Right atrium auricular region (tissue), 2 donors: ENCODE results near the gene GFOD2. TPM values are rescaled to one million over a fixed set of nuclear protein-coding genes. Genes with fewer than 3 reads are reported as not detected.

Experiments
- DNase-seq: peaks from one replicate; pipeline ENCODE4 v3.0.0-alpha.2; 2019; ENCODE audit warnings: low spot score
- H3K27ac ChIP-seq, 2 donors: fragments of 200-600 bp; sonication (generic); 1 replicate in 1 of 2; 2 replicates in 1 of 2; pipeline ENCODE4 v1.5.1; 2016 to 2019
- H3K27me3 ChIP-seq, 2 donors: fragments of 200-600 bp; sonication (generic); one replicate each; pipeline versions ENCODE4 v1.5.1 to v1.6.0; 2017 to 2019
- H3K36me3 ChIP-seq: fragments of 200-600 bp; sonication (generic); one replicate; pipeline ENCODE4 v1.5.1; 2016
- H3K4me1 ChIP-seq, 2 donors: fragments of 200-600 bp; sonication (generic); one replicate each; pipeline versions ENCODE4 v1.5.1 to v1.6.0; 2017 to 2019
- H3K4me3 ChIP-seq, 2 donors: fragments of 200-600 bp; sonication (generic); 1 replicate in 1 of 2; 2 replicates in 1 of 2; pipeline ENCODE4 v1.5.1; 2017 to 2019; ENCODE audit warnings: mild to moderate bottlenecking in 1 of 2, moderate library complexity in 1 of 2
- H3K9me3 ChIP-seq, 2 donors: fragments of 200-600 bp; sonication (generic); one replicate each; pipeline ENCODE4 v1.5.1; 2019
- total RNA-seq, 2 donors: library from RNA; depleted of rRNA; stranded (reverse); fragments of >200 nt; gene quantifications; one replicate each; pipeline ENCODE4 v1.1.0, GENCODE V29; 2016
- TF ChIP-seq, protein P1 (sequence below), 2 donors: fragments of 200-600 bp; sonication (generic); IDR thresholded peaks; one replicate each; pipeline ENCODE4 v1.5.1; 2019; ENCODE audit warnings: antibody characterized with exemption in 2 of 2

Gene GFOD2
- total RNA-seq, 2 donors from 2014 or later = 7.1 to 9.2 TPM

DNA sequence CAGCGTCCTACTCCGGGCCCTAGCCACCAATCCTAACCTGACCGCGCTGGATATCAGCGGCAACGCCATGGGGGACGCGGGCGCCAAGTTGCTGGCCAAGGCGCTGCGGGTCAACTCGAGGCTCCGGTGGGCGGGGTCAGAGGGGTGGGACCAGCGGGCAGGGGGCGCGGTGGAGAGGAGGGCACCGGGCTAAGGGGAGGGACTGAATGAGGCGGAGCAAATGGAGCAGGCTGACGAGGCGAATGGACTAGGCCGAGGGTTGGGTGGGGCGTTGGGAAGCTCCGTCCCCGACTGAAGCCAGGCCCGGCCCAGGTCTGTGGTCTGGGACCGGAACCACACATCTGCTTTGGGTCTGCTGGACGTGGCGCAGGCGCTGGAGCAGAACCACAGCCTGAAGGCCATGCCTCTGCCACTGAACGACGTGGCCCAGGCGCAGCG lies 69.6 kb downstream of the GFOD2 start:
- peaks cover 11 to 30% of the 10 kb centered on the region in 2 donors for H3K27me3 ChIP-seq
- H3K27ac ChIP-seq = no peak overlapping the region
- no peaks in the 10 kb centered on the region for H3K9me3 ChIP-seq
- TF ChIP-seq, protein P1, sequence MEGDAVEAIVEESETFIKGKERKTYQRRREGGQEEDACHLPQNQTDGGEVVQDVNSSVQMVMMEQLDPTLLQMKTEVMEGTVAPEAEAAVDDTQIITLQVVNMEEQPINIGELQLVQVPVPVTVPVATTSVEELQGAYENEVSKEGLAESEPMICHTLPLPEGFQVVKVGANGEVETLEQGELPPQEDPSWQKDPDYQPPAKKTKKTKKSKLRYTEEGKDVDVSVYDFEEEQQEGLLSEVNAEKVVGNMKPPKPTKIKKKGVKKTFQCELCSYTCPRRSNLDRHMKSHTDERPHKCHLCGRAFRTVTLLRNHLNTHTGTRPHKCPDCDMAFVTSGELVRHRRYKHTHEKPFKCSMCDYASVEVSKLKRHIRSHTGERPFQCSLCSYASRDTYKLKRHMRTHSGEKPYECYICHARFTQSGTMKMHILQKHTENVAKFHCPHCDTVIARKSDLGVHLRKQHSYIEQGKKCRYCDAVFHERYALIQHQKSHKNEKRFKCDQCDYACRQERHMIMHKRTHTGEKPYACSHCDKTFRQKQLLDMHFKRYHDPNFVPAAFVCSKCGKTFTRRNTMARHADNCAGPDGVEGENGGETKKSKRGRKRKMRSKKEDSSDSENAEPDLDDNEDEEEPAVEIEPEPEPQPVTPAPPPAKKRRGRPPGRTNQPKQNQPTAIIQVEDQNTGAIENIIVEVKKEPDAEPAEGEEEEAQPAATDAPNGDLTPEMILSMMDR (IDR thresholded peaks at IDR 0.05) = no peak
- H3K4me3 ChIP-seq = no peak overlapping the region
- peaks cover 0 to 32% of the 10 kb centered on the region in 2 donors for H3K4me1 ChIP-seq
- no peaks in the 10 kb centered on the region for H3K36me3 ChIP-seq
- no peak for DNase-seq

DNA sequence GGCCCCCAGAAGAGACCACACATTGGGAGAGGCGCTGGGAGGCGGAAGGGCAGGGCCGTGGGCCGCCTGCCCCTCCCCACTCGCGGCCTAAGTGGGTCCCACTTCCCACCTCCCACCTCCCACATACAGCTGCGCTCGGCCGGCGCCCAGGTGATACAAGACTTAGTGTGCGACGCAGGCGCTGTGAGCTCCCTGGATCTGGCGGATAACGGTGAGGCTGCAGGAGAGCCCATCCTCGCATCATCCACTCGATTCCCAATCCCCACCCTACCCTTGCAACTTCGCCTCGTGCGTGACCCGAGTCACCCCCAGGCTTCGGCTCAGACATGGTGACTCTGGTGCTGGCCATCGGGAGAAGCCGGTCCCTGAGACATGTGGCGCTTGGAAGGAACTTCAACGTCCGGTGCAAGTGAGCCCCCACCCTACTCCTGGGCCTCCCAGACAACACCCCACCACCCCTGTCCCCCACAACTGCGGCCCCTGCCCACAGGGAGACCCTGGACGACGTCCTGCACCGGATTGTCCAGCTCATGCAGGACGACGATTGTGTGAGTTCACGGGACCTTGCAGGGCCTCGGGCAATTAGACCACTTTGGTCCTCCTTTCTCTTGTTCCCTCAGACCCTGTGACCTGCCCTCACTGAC lies 70.2 kb downstream of the GFOD2 start:
- Histone ChIP-seq H3K27me3 (peaks cover 7 to 24% of the 10 kb centered on the region in 2 donors), H3K27ac (no peak overlapping the region), H3K4me3 (no peak overlapping the region), H3K4me1 (peaks cover 0 to 33% of the 10 kb centered on the region in 2 donors), H3K36me3 (no peaks in the 10 kb centered on the region), H3K9me3 (no peaks in the 10 kb centered on the region)
- TF ChIP-seq, protein P1 (IDR thresholded peaks at IDR 0.05) = no peak
- DNase-seq = no peak

DNA sequence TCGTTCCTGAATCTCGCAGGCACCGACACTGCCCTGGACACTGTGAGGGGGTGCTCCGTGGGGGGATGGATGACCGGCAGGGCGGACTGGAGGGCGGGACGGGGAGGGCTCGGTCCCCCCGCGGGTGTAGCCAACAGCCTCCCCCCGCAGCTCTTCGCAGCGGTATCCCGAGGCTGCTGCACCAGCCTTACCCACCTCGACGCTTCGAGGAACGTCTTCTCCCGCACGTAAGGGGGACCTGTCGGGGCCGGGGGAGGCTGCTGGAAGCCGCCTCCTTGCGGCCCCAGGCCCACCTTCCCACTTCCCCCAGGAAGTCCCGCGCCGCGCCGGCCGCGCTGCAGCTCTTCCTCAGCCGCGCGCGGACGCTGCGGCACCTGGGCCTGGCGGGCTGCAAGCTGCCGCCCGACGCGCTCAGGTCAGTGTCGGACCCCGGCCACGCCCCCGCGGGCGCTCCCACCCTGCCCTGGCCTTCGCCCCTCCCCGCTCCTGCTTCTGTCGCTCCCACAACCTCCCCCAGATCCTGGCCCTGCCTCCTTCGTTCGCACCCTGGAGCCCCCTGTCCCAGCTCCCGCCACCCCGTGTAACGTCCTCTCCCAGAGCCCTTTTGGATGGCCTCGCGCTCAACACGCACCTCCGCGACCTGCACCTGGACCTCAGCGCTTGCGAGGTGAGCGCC lies 70.9 kb downstream of the GFOD2 start:
- no peak for DNase-seq
- H3K4me3 ChIP-seq = no peak overlapping the region
- H3K27ac ChIP-seq = no peak overlapping the region
- no peaks in the 10 kb centered on the region for H3K9me3 ChIP-seq
- H3K4me1 ChIP-seq = peaks cover 0 to 27% of the 10 kb centered on the region in 2 donors
- no peaks in the 10 kb centered on the region for H3K36me3 ChIP-seq
- peaks cover 7 to 23% of the 10 kb centered on the region in 2 donors for H3K27me3 ChIP-seq
- TF ChIP-seq, protein P1 (IDR thresholded peaks at IDR 0.05) = no peak

DNA sequence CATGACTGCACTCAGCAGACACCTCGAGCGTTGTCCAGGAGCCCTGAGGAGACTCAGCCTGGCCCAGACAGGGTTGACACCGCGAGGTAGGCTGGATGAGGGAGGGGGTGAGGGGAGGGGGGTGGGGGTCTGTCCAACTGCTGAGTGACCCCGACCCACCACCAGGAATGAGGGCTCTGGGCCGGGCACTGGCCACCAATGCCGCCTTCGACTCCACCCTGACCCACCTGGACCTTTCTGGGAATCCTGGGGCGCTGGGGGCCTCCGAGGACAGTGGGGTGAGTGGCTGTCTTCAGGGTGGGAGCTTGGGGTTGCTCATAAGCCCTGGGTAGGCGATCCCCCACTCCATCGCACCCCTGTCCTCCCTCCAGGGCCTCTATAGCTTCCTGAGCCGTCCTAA lies 71.4 kb downstream of the GFOD2 start:
- no peak overlapping the region for H3K4me3 ChIP-seq
- H3K9me3 ChIP-seq = no peaks in the 10 kb centered on the region
- H3K4me1 ChIP-seq = peaks cover 0 to 25% of the 10 kb centered on the region in 2 donors
- TF ChIP-seq, protein P1 (IDR thresholded peaks at IDR 0.05) = no peak
- no peak for DNase-seq
- H3K36me3 ChIP-seq = no peaks in the 10 kb centered on the region
- H3K27me3 ChIP-seq = peaks cover 7 to 23% of the 10 kb centered on the region in 2 donors
- no peak overlapping the region for H3K27ac ChIP-seq

DNA sequence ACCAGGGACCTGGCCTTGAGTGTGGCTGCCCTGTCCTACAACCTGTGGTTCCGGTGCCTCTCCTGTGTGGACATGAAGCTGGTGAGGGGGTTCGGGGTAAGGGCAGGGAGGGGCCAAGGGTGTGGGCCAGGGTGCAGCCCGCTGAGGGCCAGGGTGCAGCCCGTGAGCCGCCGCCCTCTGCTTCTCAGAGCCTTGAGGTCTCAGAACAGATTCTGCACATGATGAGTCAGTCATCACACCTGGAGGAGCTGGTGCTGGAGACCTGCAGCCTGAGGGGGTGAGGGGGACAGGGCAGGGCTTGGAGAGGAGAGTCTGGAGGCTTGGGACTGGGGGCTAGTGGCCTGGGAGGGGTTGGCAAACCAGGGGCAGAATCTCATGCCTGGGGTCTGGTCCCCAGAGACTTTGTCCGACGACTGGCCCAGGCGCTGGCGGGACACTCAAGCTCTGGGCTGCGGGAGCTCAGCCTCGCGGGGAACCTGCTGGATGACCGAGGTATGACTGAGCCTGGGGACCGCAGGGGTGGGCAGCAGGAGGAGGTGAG lies 71.9 kb downstream of the GFOD2 start:
- peaks cover 7 to 23% of the 10 kb centered on the region in 2 donors for H3K27me3 ChIP-seq
- DNase-seq = no peak

More for the DNA sequence above, 71.9 kb downstream of the GFOD2 start:
- Histone ChIP-seq H3K27ac (no peak overlapping the region), H3K9me3 (no peaks in the 10 kb centered on the region), H3K36me3 (no peaks in the 10 kb centered on the region), H3K4me3 (no peak overlapping the region), H3K4me1 (peaks cover 0 to 27% of the 10 kb centered on the region in 2 donors)
- TF ChIP-seq, protein P1 (IDR thresholded peaks at IDR 0.05) = no peak
